Subcutaneous adipose tissue (tissue), 4 donors: ENCODE results near the gene VPS13A. TPM values are rescaled to one million over a fixed set of nuclear protein-coding genes. Genes with fewer than 3 reads are reported as not detected.

ENCODE experiments used
- total RNA-seq, 4 donors: library from RNA; depleted of rRNA; stranded (reverse); fragments of >200 nt; gene quantifications; one replicate each; pipeline ENCODE4 v1.1.0, GENCODE V29; 2016
- TF ChIP-seq, protein P1 (sequence below): fragments of 450-650 bp; IDR thresholded peaks from one replicate; pipeline ENCODE4 v1.5.1; 2016; ENCODE audit warnings: low read depth, mild to moderate bottlenecking, control low read depth, antibody characterized with exemption, moderate library complexity

Gene VPS13A
- total RNA-seq, 4 donors from 2014 or later: 24.1 to 47.6 (median 36.8) TPM

DNA sequence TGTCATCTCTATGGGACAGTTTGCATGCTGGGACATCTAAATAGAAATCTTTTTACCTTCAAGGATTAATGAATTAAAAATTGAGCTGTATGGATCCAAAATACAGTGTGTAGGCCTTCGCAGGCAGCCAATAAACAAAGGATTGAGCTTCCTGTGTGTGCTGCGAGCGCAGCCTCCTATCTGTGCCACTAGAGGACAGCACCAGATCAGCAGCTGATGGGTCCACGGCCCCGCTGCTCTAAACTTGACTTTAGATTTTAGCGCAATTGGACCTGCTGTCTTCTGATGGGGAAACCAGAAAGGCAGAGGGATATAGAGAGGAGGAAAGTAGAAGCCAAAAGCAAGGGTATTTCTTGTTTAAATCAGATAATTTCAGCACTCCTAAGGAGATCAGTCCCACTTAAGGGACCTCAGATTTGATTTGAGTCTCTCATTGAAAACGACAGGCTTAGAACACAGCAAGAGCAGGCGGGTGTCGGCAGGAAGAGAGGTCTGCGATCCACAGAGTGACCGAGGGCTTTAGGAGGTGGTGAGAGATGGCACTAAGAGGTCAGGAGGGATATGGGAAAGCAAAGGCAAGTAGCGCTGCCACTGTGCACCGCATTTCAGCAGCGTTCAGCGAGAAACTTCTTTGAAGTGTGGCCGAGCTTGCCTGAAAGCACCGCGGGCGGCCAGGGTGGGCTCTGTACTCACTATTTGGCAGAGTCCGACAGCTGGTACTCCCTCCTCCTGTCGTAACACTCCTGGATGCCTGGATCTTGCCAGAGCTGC lies 256.5 kb downstream of the VPS13A start:
- TF ChIP-seq, protein P1, sequence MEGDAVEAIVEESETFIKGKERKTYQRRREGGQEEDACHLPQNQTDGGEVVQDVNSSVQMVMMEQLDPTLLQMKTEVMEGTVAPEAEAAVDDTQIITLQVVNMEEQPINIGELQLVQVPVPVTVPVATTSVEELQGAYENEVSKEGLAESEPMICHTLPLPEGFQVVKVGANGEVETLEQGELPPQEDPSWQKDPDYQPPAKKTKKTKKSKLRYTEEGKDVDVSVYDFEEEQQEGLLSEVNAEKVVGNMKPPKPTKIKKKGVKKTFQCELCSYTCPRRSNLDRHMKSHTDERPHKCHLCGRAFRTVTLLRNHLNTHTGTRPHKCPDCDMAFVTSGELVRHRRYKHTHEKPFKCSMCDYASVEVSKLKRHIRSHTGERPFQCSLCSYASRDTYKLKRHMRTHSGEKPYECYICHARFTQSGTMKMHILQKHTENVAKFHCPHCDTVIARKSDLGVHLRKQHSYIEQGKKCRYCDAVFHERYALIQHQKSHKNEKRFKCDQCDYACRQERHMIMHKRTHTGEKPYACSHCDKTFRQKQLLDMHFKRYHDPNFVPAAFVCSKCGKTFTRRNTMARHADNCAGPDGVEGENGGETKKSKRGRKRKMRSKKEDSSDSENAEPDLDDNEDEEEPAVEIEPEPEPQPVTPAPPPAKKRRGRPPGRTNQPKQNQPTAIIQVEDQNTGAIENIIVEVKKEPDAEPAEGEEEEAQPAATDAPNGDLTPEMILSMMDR: no peak

GRCh38 chr9:77435277-77435676 lies 257.9 kb downstream of the VPS13A start:
- TF ChIP-seq, protein P1: no peak

DNA sequence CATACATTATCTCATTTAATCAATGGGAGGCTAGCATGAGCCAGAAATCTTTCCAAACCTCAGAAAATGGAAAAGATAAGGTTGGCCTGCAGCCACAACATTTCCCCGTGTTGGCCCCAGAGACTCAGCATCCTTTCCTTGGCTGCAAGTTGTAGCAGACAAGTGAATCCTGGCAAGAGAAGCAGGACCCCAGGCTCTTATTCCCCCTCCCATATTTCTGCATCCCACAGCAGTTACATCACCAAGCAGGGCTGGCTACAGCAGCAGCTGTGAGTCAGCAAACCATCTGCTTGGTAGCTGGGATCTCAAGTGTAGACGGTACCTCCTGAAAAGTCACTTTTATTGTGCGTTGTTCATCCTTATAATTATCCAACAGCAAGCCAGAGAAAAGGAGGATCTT lies 258.4 kb downstream of the VPS13A start:
- TF ChIP-seq, protein P1: no peak

DNA sequence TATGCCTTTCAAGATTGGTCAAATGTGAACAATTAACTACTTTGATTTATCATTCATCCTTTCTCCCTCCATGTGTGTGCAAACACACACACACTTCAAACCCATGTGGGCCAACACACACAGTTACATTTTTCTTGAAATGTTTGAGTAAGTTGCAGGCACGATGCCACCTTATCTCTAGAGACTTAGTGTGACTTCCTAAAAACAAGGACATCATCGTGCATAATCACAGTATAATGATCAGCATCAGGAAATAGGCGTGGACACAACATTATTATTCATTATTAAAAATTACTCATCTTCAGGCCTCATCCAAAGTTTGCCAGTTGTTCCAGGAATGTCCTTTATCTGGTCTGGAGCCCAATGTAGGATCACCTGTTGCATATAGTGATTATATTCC lies 261.3 kb downstream of the VPS13A start:
- TF ChIP-seq, protein P1: no peak

DNA sequence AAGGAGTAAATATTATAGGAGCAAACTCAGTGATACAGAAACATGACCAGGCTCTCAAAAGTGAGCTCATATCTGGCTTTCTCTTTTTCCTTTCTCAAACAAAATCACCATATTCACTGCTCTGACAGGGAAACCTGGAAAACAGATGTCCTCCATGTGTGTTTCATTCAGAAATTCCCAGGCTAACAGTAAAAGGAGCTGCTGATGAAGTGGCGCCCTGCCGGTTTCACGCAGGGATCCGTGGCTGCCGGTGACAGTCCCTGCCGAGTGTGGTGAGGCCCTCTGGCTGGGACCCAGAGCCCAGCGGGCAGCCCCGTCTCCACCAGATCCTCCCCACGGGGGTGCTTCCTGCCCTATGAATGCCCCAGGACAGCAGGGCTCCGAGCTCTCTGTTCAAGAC lies 262.7 kb downstream of the VPS13A start:
- TF ChIP-seq, protein P1: no peak

DNA sequence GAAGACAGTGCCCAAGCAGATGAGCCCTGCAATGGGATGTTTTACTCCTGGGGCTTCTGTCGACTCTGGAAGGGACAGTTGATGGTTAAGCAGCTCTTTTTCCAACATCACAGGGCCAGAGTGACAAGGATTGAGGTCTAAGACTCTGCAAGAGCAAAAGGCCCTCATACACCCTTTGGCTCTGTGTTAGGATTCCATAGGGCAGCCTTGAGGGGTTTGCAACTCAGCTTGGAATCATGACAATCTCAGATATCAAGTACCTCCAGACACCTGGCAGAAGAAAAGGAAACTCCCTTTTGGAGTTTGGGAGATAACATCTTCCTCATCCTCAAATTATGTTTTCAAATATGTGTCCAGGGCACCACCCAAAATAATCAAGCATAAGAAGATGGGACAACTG lies 265.1 kb downstream of the VPS13A start:
- TF ChIP-seq, protein P1: no peak

DNA sequence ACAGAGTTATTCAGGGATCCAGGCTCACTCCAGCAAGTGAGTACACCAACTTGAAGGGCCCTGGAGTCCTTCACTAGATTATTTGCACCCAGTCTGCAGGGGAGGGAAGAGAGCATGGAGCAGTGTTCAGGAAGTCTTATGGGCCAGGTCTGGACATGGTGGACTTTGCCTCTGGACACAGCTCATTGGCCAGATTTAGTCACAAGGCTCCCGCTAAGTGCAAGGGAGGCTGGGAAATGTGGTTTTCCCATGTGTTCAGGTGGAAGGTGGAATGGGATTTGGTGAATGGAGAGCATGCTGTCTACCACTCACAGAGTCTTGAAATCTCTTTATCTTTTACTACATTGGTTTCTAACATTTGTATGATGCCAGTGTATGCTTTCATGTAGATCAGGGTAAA lies 270.3 kb downstream of the VPS13A start:
- TF ChIP-seq, protein P1: no peak
